Thyroid gland (tissue), 4 donors: ENCODE results near the gene COL9A1.

Source experiments
- CTCF ChIP-seq, 6 experiments: fragments of 200-600 bp in 3 of 6; fragments of 450-650 bp in 3 of 6; sonication (generic) in 3 of 6; IDR thresholded peaks; one replicate each; pipeline ENCODE4 v1.5.1; 2016 to 2019; ENCODE audit warnings: antibody characterized with exemption in 6 of 6, mild to moderate bottlenecking in 2 of 6, inconsistent platforms in 1 of 6, moderate library complexity in 1 of 6
- POLR2A ChIP-seq, 2 donors: fragments of 450-650 bp; IDR thresholded peaks; one replicate each; pipeline ENCODE4 v1.6.1; 2017; ENCODE audit warnings: antibody characterized with exemption in 2 of 2, mild to moderate bottlenecking in 2 of 2, moderate library complexity in 1 of 2

GRCh38 chr6:70264306-70264705, 38.6 kb downstream of the COL9A1 start:
- no peak for TF ChIP-seq CTCF (IDR thresholded peaks at IDR 0.05)
- TF ChIP-seq POLR2A (IDR thresholded peaks at IDR 0.05): no peak
